Sigmoid colon (tissue), 4 donors: ENCODE measurements around the gene PPP1R12A.

ENCODE experiments used
- EP300 ChIP-seq, 4 donors: sonication (generic); formaldehyde crosslinking; IDR thresholded peaks; one replicate each; pipeline ENCODE4 v1.6.1; 2017; ENCODE audit warnings: antibody characterized with exemption in 4 of 4
- POLR2A ChIP-seq, 2 donors: fragments of 450-650 bp; IDR thresholded peaks; one replicate each; pipeline ENCODE4 v1.6.1; 2016; ENCODE audit warnings: antibody characterized with exemption in 2 of 2, mild to moderate bottlenecking in 2 of 2, moderate library complexity in 2 of 2
- TF ChIP-seq, protein P1 (sequence below), 4 experiments: fragments of 450-650 bp in 3 of 4; fragments of 200-600 bp in 1 of 4; IDR thresholded peaks; one replicate each; pipeline ENCODE4 v1.5.1; 2016 to 2019; ENCODE audit warnings: antibody characterized with exemption in 4 of 4, mild to moderate bottlenecking in 3 of 4, moderate library complexity in 2 of 4

DNA sequence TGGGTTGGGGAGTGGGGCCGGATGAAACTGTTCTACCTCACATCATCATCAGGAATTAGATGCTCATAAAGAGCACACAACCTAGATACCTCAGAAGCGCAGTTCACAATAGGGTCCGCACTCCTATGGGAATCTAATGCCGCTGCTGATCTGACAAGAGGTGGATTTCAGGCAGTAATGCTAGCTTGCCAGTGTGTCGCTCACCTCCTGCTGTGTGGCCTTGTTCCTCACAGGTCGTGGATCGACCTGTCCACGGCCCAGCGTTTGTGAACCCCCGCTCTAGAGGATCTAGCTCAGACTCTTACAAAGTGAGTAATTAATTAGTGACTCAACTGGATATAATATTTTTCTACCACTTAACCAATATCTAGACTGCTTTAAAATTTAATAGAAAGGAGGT lies 5.8 kb downstream of the PPP1R12A start:
- TF ChIP-seq EP300 (IDR thresholded peaks at IDR 0.05) (no peak), POLR2A (IDR thresholded peaks at IDR 0.05) (no peak)
- TF ChIP-seq, protein P1, sequence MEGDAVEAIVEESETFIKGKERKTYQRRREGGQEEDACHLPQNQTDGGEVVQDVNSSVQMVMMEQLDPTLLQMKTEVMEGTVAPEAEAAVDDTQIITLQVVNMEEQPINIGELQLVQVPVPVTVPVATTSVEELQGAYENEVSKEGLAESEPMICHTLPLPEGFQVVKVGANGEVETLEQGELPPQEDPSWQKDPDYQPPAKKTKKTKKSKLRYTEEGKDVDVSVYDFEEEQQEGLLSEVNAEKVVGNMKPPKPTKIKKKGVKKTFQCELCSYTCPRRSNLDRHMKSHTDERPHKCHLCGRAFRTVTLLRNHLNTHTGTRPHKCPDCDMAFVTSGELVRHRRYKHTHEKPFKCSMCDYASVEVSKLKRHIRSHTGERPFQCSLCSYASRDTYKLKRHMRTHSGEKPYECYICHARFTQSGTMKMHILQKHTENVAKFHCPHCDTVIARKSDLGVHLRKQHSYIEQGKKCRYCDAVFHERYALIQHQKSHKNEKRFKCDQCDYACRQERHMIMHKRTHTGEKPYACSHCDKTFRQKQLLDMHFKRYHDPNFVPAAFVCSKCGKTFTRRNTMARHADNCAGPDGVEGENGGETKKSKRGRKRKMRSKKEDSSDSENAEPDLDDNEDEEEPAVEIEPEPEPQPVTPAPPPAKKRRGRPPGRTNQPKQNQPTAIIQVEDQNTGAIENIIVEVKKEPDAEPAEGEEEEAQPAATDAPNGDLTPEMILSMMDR (IDR thresholded peaks at IDR 0.05), result no peak
